ENCODE measurements around the gene ATP6V0A1. TPM values are rescaled to one million over a fixed set of nuclear protein-coding genes. Genes with fewer than 3 reads are reported as not detected.

The ATP6V0A1 gene
- 10 to 100 TPM; 51.9 to 74.9 (median 63.9) TPM for total RNA-seq

- intact Hi-C loops (cut with DNase I), result loop anchor here (5.0 kb wide), 1 partner anchor 36 kb away; the partner anchor contains the start of gene CAVIN1
- no peaks in the 10 kb centered on the region for H3K27me3 ChIP-seq
- peak within 1 kb of the TSS; percentile 97 to 98 (median 98) for H3K27ac ChIP-seq (replicated peaks in 1 of 4)
- WGBS, result 1% methylated on average over 32 of the region's 45 CpGs
- no peaks in the 10 kb centered on the region for H3K9me3 ChIP-seq
- peak; percentile 81 for TF ChIP-seq POLR2A (IDR thresholded peaks at IDR 0.05; ENCODE audit: low read depth)
- TF ChIP-seq EP300 (IDR thresholded peaks at IDR 0.05), result no peak
- TF ChIP-seq POLR2AphosphoS5 (IDR thresholded peaks at IDR 0.05), result peak; percentile 95 to 96
- TF ChIP-seq CTCF (IDR thresholded peaks at IDR 0.05), result no peak
- peaks cover 22 to 61% (median 54%) of the 10 kb centered on the region in 4 donors for H3K4me1 ChIP-seq
- peak; percentile 98 for DNase-seq (ENCODE audit: extremely low spot score)
- H3K4me3 ChIP-seq, result peak within 1 kb of the TSS; percentile 74 to 92 (median 75)
- H3K36me3 ChIP-seq, result peaks cover 0 to 27% (median 12%) of the 10 kb centered on the region in 4 donors
These were observed at the start of gene ATP6V0A1 for GRCh38 chr17:42458497-42459255. Gene ATP6V0A1 (plus strand): TSS chr17:42458878. CDS start chr17:42460895, 2,017 bp downstream.

GRCh38 chr17:42409523-42410318 is 49.0 kb upstream of the ATP6V0A1 start:
- H3K27ac ChIP-seq (replicated peaks in 1 of 4), result peak overlapping the region; percentile 97 to 100 (median 100)
- peaks cover 5 to 11% (median 6%) of the 10 kb centered on the region in 4 donors for H3K36me3 ChIP-seq
- peaks cover 95 to 100% (median 100%) of the 10 kb centered on the region in 4 donors for H3K4me1 ChIP-seq
- peak overlapping the region in 3 of 4 donors; percentile 12 to 41 (median 16) for H3K4me3 ChIP-seq
- no peaks in the 10 kb centered on the region for H3K9me3 ChIP-seq
- intact Hi-C loops (cut with DNase I), result no loop called here
- TF ChIP-seq CTCF (IDR thresholded peaks at IDR 0.05) (no peak), POLR2AphosphoS5 (IDR thresholded peaks at IDR 0.05) (peak; percentile 77 to 82)
- DNase-seq (ENCODE audit: extremely low spot score), result no peak
- no peaks in the 10 kb centered on the region for H3K27me3 ChIP-seq
- 5% methylated on average over 4 of the region's 5 CpGs for WGBS

- no peak for DNase-seq (ENCODE audit: extremely low spot score)
- peak overlapping the region; percentile 97 to 100 (median 100) for H3K27ac ChIP-seq (replicated peaks in 1 of 4)
- TF ChIP-seq EP300 (IDR thresholded peaks at IDR 0.05) (no peak), POLR2AphosphoS5 (IDR thresholded peaks at IDR 0.05) (no peak), CTCF (IDR thresholded peaks at IDR 0.05) (no peak), POLR2A (IDR thresholded peaks at IDR 0.05; ENCODE audit: low read depth) (no peak)
- H3K9me3 ChIP-seq, result no peaks in the 10 kb centered on the region
- H3K4me3 ChIP-seq, result peak overlapping the region in 2 of 4 donors; percentile 11 to 41
- WGBS, result 30% methylated on average over 5 of the region's 5 CpGs
- H3K4me1 ChIP-seq, result peaks cover 98 to 100% (median 100%) of the 10 kb centered on the region in 4 donors
- intact Hi-C loops (cut with DNase I), result no loop called here
- H3K36me3 ChIP-seq, result peaks cover 0 to 5% (median under 1%) of the 10 kb centered on the region in 4 donors
- no peaks in the 10 kb centered on the region for H3K27me3 ChIP-seq
These were observed 48.4 kb upstream of the ATP6V0A1 start for GRCh38 chr17:42410319-42410685.

- DNase-seq (ENCODE audit: extremely low spot score), result no peak
- Histone ChIP-seq H3K4me3 (peak overlapping the region; percentile 4 to 37 (median 21)), H3K4me1 (peaks cover 98 to 100% (median 100%) of the 10 kb centered on the region in 4 donors), H3K9me3 (no peaks in the 10 kb centered on the region), H3K27ac (replicated peaks in 1 of 4) (peak overlapping the region; percentile 97 to 100 (median 100)), H3K36me3 (peaks cover 0 to 4% (median 0%) of the 10 kb centered on the region in 4 donors), H3K27me3 (no peaks in the 10 kb centered on the region)
- WGBS, result 28% methylated on average over 3 of the region's 4 CpGs
- no peak for TF ChIP-seq POLR2A (IDR thresholded peaks at IDR 0.05; ENCODE audit: low read depth)
- intact Hi-C loops (cut with DNase I), result no loop called here
These were observed 47.3 kb upstream of the ATP6V0A1 start for GRCh38 chr17:42411361-42411760.
